Measurements from ENCODE around the gene EFEMP1. TPM values are rescaled to one million over a fixed set of nuclear protein-coding genes. Genes with fewer than 3 reads are reported as not detected.

EFEMP1 gene
- total RNA-seq, 1 experiment from 2014 or later: 24.0 TPM

DNA sequence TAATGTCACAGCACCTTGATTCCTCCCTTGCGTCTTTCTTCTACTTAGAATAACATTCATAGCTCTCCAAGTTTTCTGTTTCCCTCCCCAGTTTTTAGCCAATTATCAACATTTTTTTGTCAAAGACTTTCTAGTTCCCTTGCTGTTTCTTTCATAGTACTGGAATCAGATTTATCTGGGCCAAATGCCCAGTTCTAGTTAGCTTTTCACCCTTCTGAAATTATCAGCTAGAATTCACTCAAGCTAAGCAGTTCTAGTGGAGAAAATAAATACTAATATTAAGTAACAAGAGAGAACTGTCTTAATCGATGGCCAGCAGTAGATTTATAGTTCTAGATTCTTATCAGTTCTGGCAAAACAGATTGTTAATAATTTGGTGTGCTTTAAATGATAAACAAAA lies 36.2 kb downstream of the EFEMP1 start (continued):
- TF ChIP-seq, protein P1, sequence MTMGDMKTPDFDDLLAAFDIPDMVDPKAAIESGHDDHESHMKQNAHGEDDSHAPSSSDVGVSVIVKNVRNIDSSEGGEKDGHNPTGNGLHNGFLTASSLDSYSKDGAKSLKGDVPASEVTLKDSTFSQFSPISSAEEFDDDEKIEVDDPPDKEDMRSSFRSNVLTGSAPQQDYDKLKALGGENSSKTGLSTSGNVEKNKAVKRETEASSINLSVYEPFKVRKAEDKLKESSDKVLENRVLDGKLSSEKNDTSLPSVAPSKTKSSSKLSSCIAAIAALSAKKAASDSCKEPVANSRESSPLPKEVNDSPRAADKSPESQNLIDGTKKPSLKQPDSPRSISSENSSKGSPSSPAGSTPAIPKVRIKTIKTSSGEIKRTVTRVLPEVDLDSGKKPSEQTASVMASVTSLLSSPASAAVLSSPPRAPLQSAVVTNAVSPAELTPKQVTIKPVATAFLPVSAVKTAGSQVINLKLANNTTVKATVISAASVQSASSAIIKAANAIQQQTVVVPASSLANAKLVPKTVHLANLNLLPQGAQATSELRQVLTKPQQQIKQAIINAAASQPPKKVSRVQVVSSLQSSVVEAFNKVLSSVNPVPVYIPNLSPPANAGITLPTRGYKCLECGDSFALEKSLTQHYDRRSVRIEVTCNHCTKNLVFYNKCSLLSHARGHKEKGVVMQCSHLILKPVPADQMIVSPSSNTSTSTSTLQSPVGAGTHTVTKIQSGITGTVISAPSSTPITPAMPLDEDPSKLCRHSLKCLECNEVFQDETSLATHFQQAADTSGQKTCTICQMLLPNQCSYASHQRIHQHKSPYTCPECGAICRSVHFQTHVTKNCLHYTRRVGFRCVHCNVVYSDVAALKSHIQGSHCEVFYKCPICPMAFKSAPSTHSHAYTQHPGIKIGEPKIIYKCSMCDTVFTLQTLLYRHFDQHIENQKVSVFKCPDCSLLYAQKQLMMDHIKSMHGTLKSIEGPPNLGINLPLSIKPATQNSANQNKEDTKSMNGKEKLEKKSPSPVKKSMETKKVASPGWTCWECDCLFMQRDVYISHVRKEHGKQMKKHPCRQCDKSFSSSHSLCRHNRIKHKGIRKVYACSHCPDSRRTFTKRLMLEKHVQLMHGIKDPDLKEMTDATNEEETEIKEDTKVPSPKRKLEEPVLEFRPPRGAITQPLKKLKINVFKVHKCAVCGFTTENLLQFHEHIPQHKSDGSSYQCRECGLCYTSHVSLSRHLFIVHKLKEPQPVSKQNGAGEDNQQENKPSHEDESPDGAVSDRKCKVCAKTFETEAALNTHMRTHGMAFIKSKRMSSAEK (CRISPR knock-in tag; IDR thresholded peaks at IDR 0.05; ENCODE audit: borderline replicate concordance): no peak
- TF ChIP-seq ETV6 (CRISPR knock-in tag; IDR thresholded peaks at IDR 0.05) (no peak), NFE2L1 (CRISPR knock-in tag; IDR thresholded peaks at IDR 0.05) (no peak), ZNF423 (CRISPR knock-in tag; IDR thresholded peaks at IDR 0.05) (no peak), NFYB (CRISPR knock-in tag; conservative IDR thresholded peaks at IDR 0.05; ENCODE audit: low read depth) (no peak), ZNF263 (CRISPR knock-in tag; IDR thresholded peaks at IDR 0.05; ENCODE audit: low read depth) (no peak)
- TF ChIP-seq, protein P2, sequence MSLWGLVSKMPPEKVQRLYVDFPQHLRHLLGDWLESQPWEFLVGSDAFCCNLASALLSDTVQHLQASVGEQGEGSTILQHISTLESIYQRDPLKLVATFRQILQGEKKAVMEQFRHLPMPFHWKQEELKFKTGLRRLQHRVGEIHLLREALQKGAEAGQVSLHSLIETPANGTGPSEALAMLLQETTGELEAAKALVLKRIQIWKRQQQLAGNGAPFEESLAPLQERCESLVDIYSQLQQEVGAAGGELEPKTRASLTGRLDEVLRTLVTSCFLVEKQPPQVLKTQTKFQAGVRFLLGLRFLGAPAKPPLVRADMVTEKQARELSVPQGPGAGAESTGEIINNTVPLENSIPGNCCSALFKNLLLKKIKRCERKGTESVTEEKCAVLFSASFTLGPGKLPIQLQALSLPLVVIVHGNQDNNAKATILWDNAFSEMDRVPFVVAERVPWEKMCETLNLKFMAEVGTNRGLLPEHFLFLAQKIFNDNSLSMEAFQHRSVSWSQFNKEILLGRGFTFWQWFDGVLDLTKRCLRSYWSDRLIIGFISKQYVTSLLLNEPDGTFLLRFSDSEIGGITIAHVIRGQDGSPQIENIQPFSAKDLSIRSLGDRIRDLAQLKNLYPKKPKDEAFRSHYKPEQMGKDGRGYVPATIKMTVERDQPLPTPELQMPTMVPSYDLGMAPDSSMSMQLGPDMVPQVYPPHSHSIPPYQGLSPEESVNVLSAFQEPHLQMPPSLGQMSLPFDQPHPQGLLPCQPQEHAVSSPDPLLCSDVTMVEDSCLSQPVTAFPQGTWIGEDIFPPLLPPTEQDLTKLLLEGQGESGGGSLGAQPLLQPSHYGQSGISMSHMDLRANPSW (CRISPR knock-in tag; conservative IDR thresholded peaks at IDR 0.05; ENCODE audit: low read depth): no peak

DNA sequence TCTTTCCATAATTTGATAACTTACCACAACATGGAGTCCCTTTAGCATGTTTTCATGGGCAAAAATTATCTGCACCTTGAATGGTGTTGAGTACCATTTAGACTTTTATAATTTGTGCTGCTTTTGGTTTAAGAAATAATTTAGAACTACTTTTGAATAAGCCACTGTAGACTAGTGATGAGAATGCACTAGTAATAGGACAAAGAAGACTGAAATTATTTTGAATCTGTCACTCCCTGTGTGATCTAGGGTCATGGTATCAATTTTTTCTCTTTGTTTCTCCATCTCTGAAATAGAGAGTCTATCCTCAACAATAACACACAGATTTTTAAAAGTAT lies 37.7 kb downstream of the EFEMP1 start:
- TF ChIP-seq, protein P3, sequence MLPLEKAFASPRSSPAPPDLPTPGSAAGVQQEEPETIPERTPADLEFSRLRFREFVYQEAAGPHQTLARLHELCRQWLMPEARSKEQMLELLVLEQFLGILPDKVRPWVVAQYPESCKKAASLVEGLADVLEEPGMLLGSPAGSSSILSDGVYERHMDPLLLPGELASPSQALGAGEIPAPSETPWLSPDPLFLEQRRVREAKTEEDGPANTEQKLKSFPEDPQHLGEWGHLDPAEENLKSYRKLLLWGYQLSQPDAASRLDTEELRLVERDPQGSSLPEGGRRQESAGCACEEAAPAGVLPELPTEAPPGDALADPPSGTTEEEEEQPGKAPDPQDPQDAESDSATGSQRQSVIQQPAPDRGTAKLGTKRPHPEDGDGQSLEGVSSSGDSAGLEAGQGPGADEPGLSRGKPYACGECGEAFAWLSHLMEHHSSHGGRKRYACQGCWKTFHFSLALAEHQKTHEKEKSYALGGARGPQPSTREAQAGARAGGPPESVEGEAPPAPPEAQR (CRISPR knock-in tag; IDR thresholded peaks at IDR 0.05): no peak
- TF ChIP-seq NR1H2 (CRISPR knock-in tag; IDR thresholded peaks at IDR 0.05) (no peak), ZNF671 (CRISPR knock-in tag; IDR thresholded peaks at IDR 0.05) (no peak), ESRRA (CRISPR knock-in tag; IDR thresholded peaks at IDR 0.05; ENCODE audit: borderline replicate concordance) (no peak)
- TF ChIP-seq, protein P4, sequence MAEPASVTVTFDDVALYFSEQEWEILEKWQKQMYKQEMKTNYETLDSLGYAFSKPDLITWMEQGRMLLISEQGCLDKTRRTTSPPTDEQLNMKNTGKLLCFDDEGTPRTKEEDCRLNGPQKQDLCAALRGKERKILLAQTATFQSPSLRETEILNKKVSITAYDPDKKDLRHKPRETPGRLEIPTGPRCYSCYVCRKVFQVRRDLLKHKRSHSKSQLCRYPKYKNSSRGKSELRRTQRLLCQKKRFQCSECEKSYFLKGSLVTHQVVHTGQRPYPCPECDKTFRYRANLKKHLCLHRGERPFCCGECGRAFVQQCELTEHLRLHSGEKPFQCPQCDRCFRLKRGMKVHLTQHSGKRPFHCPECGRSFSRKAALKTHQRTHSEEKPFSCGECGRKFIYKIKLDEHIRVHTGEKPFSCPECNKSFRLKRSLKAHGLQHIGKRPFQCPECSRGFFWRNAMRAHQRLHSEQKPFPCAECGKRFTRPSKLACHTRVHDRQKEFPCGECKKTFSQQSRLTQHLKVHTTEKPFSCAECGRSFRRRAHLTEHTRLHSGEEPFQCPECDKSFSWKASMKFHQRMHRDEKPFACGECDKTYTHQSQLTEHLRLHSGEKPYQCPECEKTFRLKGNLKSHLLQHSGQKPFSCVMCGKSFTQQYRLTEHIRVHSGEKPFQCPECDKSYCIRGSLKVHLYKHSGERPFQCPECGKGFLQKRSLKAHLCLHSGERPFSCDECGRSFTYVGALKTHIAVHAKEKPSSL (CRISPR knock-in tag; conservative IDR thresholded peaks at IDR 0.05): no peak
- Mint-ChIP-seq H3K9me3 (no peaks in the 10 kb centered on the region), H3K36me3 (no peaks in the 10 kb centered on the region), H3K4me1 (peaks cover 10% of the 10 kb centered on the region), H3K4me3 (no peak overlapping the region), H3K27me3 (ENCODE audit: low read depth) (no peaks in the 10 kb centered on the region; the same call in 1 of the 2 replicates), H3K27ac (no peak overlapping the region)
- ChIA-PET POLR2A (no interaction called here), CTCF (no interaction called here)
- ATAC-seq (no peak), DNase-seq (ENCODE audit: low spot score) (no peak)

DNA sequence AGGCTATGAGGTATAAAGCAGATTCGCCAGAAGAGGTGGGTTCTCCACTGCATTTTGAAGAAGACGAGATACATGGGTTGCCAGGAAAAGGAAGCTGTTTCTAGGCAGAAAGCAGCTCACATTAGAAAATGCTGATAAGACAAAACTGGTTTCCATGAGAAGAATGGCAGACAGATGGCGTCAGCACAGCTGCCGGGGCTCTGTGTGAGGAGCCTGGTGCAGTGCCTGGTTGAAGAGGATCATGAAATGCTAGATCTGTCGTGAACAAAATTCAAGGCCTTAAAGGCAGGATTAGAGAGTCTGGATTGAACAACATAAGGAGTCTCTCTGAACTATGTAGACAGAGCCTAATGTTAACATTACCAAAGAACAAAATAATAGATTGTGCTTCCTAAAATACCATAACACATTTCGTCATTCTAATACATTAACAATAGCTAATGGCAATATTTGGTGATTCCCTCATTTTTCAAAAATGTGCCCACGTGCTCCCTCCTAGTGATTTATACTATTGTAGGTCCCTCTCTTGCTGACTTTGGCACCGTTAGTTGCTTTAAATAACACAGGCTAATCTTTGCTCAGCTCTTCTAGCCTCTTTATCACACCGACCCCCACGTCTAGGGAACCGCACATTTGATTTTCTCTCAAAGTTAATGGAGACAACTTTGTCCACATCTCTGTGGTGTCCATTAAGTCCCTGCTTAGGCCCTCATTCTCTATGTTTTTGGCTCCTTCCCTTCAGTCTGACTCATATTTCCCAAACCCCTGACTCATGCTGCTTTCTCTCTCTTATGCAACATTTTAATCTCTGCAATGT lies 38.2 kb downstream of the EFEMP1 start:
- ChIA-PET POLR2A (no interaction called here), CTCF (no interaction called here)
- Mint-ChIP-seq H3K36me3 (no peaks in the 10 kb centered on the region), H3K27me3 (ENCODE audit: low read depth) (no peaks in the 10 kb centered on the region; the same call in 1 of the 2 replicates), H3K27ac (no peak overlapping the region), H3K4me3 (no peak overlapping the region), H3K9me3 (no peaks in the 10 kb centered on the region), H3K4me1 (peaks cover 10% of the 10 kb centered on the region)
- no peak for DNase-seq (ENCODE audit: low spot score)
- ATAC-seq: no peak
- no peak for TF ChIP-seq ZNF423 (CRISPR knock-in tag; IDR thresholded peaks at IDR 0.05)
- TF ChIP-seq ZNF121 (CRISPR knock-in tag; IDR thresholded peaks at IDR 0.05): no peak
- TF ChIP-seq TEAD4 (CRISPR knock-in tag; IDR thresholded peaks at IDR 0.05): no peak
- TF ChIP-seq SMAD3 (CRISPR knock-in tag; IDR thresholded peaks at IDR 0.05; ENCODE audit: borderline replicate concordance): no peak
- no peak for TF ChIP-seq ZNF416 (CRISPR knock-in tag; IDR thresholded peaks at IDR 0.05)
- no peak for TF ChIP-seq ZNF219 (CRISPR knock-in tag; IDR thresholded peaks at IDR 0.05; ENCODE audit: borderline replicate concordance)
- TF ChIP-seq GRHL2 (CRISPR knock-in tag; IDR thresholded peaks at IDR 0.05; ENCODE audit: insufficient replicate concordance, severe bottlenecking): no peak
- no peak for TF ChIP-seq RELA (CRISPR knock-in tag; IDR thresholded peaks at IDR 0.05; ENCODE audit: borderline replicate concordance)
- TF ChIP-seq NR1H2 (CRISPR knock-in tag; IDR thresholded peaks at IDR 0.05): no peak
- no peak for TF ChIP-seq ZNF671 (CRISPR knock-in tag; IDR thresholded peaks at IDR 0.05)
- no peak for TF ChIP-seq ZNF138 (CRISPR knock-in tag; conservative IDR thresholded peaks at IDR 0.05)
- TF ChIP-seq ZNF396 (CRISPR knock-in tag; IDR thresholded peaks at IDR 0.05; ENCODE audit: borderline replicate concordance): no peak
- TF ChIP-seq ATF1 (CRISPR knock-in tag; IDR thresholded peaks at IDR 0.05): no peak
- no peak for TF ChIP-seq CBFB (CRISPR knock-in tag; IDR thresholded peaks at IDR 0.05; ENCODE audit: low read depth)
- no peak for TF ChIP-seq FOXK1 (CRISPR knock-in tag; IDR thresholded peaks at IDR 0.05)

All from WTC11 (cell line).